Measurements from ENCODE around the gene SOX18. TPM values are rescaled to one million over a fixed set of nuclear protein-coding genes. Genes with fewer than 3 reads are reported as not detected.

Gene SOX18
- polyA plus RNA-seq, 3 donors, result not detected

DNA sequence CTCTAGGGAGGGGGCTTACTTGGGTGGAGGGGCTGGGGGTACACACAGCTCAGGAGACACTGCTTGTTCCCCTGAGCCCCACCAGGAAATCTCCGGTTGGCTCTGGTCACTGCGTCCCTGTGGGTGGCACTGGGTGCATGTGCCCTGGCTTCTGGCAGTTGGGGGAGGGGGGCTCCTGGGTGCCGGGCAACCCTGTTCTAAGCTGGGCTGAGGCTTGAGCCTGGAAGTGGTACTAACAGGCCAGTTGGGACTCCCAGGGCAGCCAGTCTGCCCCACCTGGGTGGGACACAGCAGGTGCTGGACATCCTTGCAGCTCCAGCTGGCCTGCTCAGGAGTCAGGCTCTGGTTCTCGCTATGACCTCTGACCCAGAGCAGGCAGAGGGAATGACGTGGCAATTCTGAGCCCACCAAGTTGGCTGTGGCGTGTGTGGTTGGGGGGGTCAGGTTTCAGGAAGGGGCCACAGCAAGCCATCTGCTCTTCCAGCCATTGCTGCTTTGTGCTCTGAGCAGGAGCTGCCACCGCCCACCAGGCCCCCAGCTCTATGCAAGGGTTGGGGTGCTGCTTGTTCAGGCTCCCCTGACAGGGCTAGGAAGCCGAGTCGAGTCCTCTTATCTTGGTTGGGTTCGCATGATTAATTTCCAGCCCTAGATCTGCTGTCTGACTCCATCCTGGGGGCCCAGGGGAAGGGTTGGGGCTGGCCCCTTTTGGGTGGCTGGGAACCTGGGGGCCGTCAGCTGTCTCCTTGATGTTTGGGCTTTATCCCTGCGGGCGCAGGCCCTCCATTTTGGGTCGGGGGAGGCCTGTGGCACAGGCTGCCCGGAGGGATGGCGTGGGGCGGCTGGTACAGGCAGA is 12.9 kb downstream of the SOX18 start:
- H3K36me3 Mint-ChIP-seq, result peaks cover 29 to 34% of the 10 kb centered on the region in 2 donors
- intact Hi-C loops (cut with micrococcal nuclease), result no loop called here
- no peaks in the 10 kb centered on the region for H4K20me1 ChIP-seq (ENCODE audit: insufficient read depth, low read length)
- WGBS (ENCODE audit: insufficient coverage), result 42% methylated on average over 10 of the region's 17 CpGs
- peaks cover 20 to 38% of the 10 kb centered on the region in 2 donors for H3K36me3 ChIP-seq (replicated peaks in 1 of 2; ENCODE audit: control insufficient read depth in 1 of 2, insufficient read depth in 2 of 2, low read length in 2 of 2)
- H3K9me3 ChIP-seq (replicated peaks in 1 of 2; ENCODE audit: control insufficient read depth in 1 of 2, insufficient read depth in 1 of 2, low read length in 2 of 2), result no peaks in the 10 kb centered on the region
- H3K27ac ChIP-seq (ENCODE audit: low read depth in 1 of 2, low read length in 2 of 2), result no peak overlapping the region
- peaks cover 0 to 4% (median 2%) of the 10 kb centered on the region in 7 donors for H3K9me3 Mint-ChIP-seq
- H2AFZ ChIP-seq (ENCODE audit: insufficient read depth, low read depth, low read length, poor library complexity, severe bottlenecking), result no peak overlapping the region
- H3K4me1 Mint-ChIP-seq, result peaks cover 14% of the 10 kb centered on the region
- no peak overlapping the region for H3K4me2 ChIP-seq (replicated peaks; ENCODE audit: extremely low read depth, low read length, poor library complexity, severe bottlenecking)
- no peak overlapping the region for H3K9ac ChIP-seq (ENCODE audit: insufficient read depth, low read length, poor library complexity, severe bottlenecking)
- peaks cover 18 to 50% of the 10 kb centered on the region in 2 donors for H3K27me3 ChIP-seq (ENCODE audit: control insufficient read depth in 2 of 2, insufficient read depth in 2 of 2, low read length in 2 of 2)
- H3K27me3 Mint-ChIP-seq (ENCODE audit: low read depth in 3 of 3), result peaks cover 46 to 58% (median 50%) of the 10 kb centered on the region in 3 donors
- H3K79me2 ChIP-seq (ENCODE audit: insufficient read depth, low read length), result no peaks in the 10 kb centered on the region
- peaks cover 16 to 30% of the 10 kb centered on the region in 2 donors for H3K4me1 ChIP-seq (ENCODE audit: control insufficient read depth in 1 of 2, insufficient read depth in 2 of 2, low read length in 2 of 2)
- no peak for DNase-seq
- H3K27ac Mint-ChIP-seq, result no peak overlapping the region
- H3K4me3 Mint-ChIP-seq, result peak overlapping the region in 1 of 2 donors; percentile 35
- TF ChIP-seq CTCF (IDR thresholded peaks at IDR 0.05), result no peak
- H3K4me3 ChIP-seq (replicated peaks in 1 of 3; ENCODE audit: low read depth in 2 of 3, low read length in 3 of 3), result no peak overlapping the region

DNA sequence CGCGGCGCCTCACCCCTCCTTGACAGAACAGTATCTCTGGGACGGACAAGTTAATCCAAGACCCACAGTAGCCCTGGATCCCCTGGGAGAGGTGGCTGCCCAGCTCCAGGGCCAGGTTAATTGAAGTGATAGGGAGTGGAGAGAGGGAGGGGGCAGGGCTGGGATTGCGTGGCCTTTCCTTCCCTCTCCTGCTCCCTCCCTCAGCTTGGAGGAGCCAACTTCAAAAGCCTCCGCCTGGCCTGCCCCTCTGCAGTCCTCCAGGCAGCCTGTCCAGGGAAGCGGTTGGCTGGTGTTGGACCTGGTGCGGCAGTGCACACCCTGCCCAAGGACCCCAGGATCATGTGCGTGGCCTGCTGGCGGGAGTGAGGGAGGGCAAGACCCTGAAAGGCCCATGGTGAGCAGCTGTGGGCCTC is 13.5 kb downstream of the SOX18 start, which contains the start of gene C20orf204:
C20orf204 (plus strand) TSS at position 250 of the 413 bp plus-strand sequence; CDS start at position 392, 142 bp downstream.
- intact Hi-C loops (cut with micrococcal nuclease), result no loop called here
- H3K27ac ChIP-seq (ENCODE audit: low read depth in 1 of 2, low read length in 2 of 2), result no peak within 1 kb of the TSS
- TF ChIP-seq CTCF (IDR thresholded peaks at IDR 0.05), result no peak
- peaks cover 11 to 24% of the 10 kb centered on the region in 2 donors for H3K4me1 ChIP-seq (ENCODE audit: control insufficient read depth in 1 of 2, insufficient read depth in 2 of 2, low read length in 2 of 2)
- 92% methylated on average over 4 of the region's 10 CpGs for WGBS (ENCODE audit: insufficient coverage)
- peaks cover 12 to 43% of the 10 kb centered on the region in 2 donors for H3K27me3 ChIP-seq (ENCODE audit: control insufficient read depth in 2 of 2, insufficient read depth in 2 of 2, low read length in 2 of 2)
- no peak for DNase-seq
- no peak within 1 kb of the TSS for H3K4me3 ChIP-seq (replicated peaks in 1 of 3; ENCODE audit: low read depth in 2 of 3, low read length in 3 of 3)
- no peak within 1 kb of the TSS for H3K9ac ChIP-seq (ENCODE audit: insufficient read depth, low read length, poor library complexity, severe bottlenecking)
- peaks cover 24 to 45% of the 10 kb centered on the region in 2 donors for H3K36me3 ChIP-seq (replicated peaks in 1 of 2; ENCODE audit: control insufficient read depth in 1 of 2, insufficient read depth in 2 of 2, low read length in 2 of 2)
- Mint-ChIP-seq H3K4me1 (peaks cover 8% of the 10 kb centered on the region), H3K36me3 (peaks cover 34 to 41% of the 10 kb centered on the region in 2 donors), H3K9me3 (peaks cover 0 to 4% (median 2%) of the 10 kb centered on the region in 7 donors), H3K27ac (no peak within 1 kb of the TSS), H3K4me3 (peak within 1 kb of the TSS in 1 of 2 donors; percentile 35), H3K27me3 (ENCODE audit: low read depth in 3 of 3) (peaks cover 40 to 51% (median 43%) of the 10 kb centered on the region in 3 donors)
- H3K79me2 ChIP-seq (ENCODE audit: insufficient read depth, low read length), result no peaks in the 10 kb centered on the region
- no peak within 1 kb of the TSS for H2AFZ ChIP-seq (ENCODE audit: insufficient read depth, low read depth, low read length, poor library complexity, severe bottlenecking)
- H3K4me2 ChIP-seq (replicated peaks; ENCODE audit: extremely low read depth, low read length, poor library complexity, severe bottlenecking), result no peak within 1 kb of the TSS
- H4K20me1 ChIP-seq (ENCODE audit: insufficient read depth, low read length), result no peaks in the 10 kb centered on the region
- no peaks in the 10 kb centered on the region for H3K9me3 ChIP-seq (replicated peaks in 1 of 2; ENCODE audit: control insufficient read depth in 1 of 2, insufficient read depth in 1 of 2, low read length in 2 of 2)

Data from CD14-positive monocyte (primary cell).